ENCODE results near the gene SDC3.

The SDC3 gene

GRCh38 chr1:30845904-30846290 is 62.7 kb downstream of the SDC3 start:
- no peak for DNase-seq

GRCh38 chr1:30845237-30845903 is 63.2 kb downstream of the SDC3 start:
- no peak for DNase-seq

- DNase-seq, result no peak
Observed at GRCh38 chr1:30844631-30845030, 63.9 kb downstream of the SDC3 start.

DNA sequence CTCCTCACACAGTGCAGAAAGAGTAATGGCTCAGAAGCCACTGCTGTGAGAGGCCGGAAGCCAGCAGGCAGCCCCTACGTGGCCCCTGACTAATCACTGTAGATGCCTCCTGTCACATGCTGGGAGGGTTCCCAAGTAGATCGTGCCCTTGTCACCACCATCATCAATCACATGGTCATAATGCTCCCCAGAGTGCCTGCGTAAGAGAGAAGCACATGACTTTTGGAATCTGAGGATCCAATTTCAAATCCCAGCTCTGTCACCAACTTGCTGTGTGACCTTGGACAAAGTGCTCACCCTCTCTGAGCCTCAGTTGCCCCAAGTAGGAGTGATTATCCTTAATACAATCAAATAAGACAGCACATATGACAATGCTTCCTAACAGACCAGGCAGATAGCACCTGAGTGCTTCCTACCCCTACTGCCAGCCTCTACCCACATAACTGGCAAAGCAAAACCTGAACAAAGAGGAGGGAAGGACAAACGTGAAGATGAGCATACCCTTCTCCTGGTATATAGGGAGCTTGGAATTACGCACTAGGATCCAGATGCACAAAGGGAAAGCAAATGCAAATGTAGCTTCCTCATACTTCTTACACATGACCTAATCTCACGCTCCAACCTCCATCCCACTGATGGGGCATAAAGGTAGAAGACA is 65.7 kb downstream of the SDC3 start:
- DNase-seq, result no peak

GRCh38 chr1:30840904-30841598 is 67.5 kb downstream of the SDC3 start:
- no peak for DNase-seq

DNA sequence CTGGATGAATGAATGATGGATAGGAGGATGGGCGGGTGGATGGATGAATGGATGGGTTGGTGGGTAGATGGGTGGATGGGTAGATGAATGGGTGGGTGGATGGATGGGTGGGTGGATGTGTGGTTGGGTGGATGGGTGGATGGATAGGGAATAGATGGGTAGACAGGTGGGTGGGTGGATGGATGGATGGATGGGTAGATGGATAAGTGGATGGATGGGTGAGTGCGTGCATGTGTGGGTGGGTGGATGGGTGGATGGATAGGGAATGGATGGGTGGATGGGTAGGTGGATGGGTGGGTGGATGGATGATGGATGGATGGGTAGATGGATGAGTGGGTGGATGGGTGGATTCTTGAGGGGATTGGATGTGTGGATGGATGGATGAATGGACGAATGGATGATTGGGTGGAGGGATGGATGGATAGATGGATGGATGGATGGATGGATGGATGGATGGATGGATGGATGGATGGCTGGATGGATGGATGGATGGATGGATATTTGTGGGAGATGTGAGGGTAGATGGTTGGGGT is 68.7 kb downstream of the SDC3 start:
- DNase-seq, result no peak

DNA sequence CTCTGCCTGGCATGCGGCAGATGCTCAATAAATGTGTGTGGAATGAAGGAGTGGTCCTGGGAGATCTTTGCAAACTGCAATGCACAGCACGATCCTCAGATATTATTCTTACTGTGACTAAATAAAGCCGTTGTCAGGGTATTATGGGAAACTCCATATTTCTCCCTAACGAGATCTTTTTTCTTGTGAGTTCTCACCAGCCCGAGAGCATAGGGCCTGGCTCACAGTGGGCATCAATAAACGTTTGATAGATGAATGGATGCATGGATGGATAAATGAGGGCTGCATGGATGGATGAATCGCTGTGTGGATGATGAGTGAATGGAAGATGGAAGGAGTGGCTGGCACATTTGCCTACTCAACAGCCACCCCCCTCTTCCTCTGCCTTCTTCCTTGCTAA is 69.6 kb downstream of the SDC3 start:
- no peak for DNase-seq

GRCh38 chr1:30837653-30838052 is 70.9 kb downstream of the SDC3 start:
- DNase-seq, result no peak

GRCh38 chr1:30834253-30834652 is 74.3 kb downstream of the SDC3 start:
- no peak for DNase-seq

DNA sequence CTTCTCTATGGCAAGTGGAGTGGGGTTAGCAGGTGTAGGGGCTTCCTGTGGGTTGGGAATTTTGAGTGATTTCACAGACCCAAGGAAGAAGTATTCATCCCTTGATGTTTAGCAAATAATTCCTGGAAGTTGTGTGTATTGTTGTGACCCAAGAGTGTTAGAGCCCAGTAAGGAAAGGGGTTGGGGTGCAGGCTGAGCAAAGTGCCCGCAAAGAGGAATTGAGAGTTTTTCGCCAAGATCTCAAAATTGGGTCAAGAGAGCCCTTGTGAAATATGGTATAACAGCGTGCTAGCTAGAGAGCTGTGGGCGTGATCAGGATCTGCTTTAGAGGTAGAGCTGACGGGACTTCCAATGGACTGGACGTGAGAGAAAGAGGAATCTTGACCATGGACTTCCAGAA is 78.0 kb downstream of the SDC3 start:
- DNase-seq, result no peak

GRCh38 chr1:30829889-30830288 is 78.7 kb downstream of the SDC3 start:
- no peak for DNase-seq

GRCh38 chr1:30824736-30825429 is 83.7 kb downstream of the SDC3 start:
- DNase-seq, result no peak

- peak; percentile 38 to 50 for DNase-seq
Observed at GRCh38 chr1:30823969-30824735, 84.4 kb downstream of the SDC3 start.

DNA sequence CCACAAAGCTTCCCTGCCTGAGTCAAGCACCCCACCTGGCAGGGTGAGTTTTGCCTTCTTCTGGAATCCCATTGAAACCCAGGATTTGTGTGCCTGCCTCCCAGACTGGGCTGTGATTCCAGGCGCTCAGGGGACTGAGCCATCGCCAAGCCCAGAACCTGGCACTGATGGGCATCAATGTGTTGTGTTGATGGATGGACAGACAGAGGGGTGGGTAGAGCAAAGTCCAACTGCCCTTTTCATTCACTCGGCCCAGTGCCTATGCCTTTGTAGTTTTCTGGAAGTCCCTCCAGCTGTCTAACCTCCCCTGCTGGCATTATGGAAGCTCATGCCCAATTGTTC is 85.0 kb downstream of the SDC3 start:
- DNase-seq, result no peak

- DNase-seq, result no peak
Observed at GRCh38 chr1:30822966-30823581, 85.5 kb downstream of the SDC3 start.

DNA sequence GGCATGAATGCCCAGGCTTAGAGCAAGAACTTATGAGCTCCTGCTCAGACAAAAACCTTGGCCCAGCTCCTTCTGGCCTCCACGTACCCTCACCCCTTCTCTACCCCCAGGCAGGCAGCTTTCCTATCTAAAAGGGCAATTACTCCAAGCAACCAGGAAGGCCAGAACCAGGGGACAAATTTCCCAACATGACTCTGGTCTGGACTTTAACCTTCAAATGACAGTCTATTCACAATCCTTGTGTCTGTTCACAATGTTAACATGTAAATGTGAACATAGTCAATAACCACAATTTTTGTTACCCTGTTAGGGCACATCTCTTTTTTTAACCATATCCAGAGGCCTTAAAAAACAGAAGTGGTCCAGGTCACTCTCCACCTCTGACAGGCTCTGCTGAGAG is 86.6 kb downstream of the SDC3 start:
- no peak for DNase-seq

DNA sequence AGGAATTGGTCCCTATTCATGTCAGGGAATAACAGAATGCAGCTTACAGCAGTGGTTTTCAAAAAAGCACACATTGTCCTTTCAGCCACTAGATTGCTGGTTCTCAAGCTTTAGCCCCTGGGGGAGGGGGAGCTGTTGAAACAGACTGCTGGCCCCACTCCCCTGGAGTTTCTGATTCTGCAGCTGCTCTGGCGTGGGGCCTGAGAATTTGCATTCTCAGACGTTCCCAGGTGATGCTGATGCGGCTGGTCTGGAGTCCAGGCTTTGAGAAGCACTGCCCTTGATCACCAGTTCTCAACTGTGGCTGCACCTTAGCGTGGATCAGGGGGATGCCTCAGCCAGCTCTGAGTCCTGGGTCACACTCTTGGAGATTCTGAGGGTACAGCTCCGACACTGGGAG is 88.3 kb downstream of the SDC3 start:
- DNase-seq, result no peak
